Measurements from ENCODE around the gene NUP214.
A peak's percentile ranks its signal among the peaks of the same experiment; 100 is the strongest.

The NUP214 gene

DNA sequence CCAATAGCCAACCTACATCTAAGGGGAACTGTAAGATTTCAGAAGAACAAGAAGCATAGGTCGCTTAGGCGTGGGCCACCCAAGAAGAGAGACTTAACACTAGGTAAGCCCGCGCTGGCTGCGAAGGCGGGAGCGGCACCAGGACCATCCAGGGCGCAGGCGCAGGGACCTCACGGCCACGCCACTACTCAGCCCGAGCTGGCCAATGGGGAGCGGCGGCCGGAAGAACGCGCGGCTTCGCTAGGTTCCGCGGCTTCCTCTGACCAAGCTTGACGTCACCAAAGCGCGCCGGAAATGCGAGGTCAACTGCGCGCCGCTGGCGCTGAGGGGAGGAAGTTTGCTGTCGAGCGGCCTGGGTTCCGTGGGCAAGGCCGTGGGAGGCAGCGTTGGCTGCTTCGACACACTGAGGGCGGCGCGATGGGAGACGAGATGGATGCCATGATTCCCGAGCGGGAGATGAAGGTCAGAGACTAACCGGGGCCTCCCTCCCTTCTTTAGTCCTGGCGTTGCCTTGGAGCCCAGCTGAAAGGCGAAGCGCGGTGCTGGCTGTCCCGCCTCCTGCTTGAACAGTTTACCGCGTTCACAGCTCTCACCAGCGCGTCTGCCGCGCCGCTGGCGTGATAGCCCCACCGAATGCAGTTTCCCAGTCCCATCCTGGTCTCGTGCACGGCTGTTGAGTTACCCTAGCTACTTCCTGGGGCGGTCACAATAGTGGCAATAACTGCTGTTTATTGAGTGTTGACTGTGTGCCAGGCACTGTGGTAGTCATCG is at the start of gene NUP214:
Gene NUP214 (plus strand): TSS at position 299 of the 771 bp plus-strand sequence. CDS start 119 bp downstream, at position 418.
- peak; percentile 97 for DNase-seq (ENCODE audit: low spot score)

GRCh38 chr9:131076347-131077195 is 48.8 kb upstream of the NUP214 start:
- DNase-seq (ENCODE audit: low spot score): no peak

GRCh38 chr9:131078427-131079366 is 46.7 kb upstream of the NUP214 start:
- no peak for DNase-seq (ENCODE audit: low spot score)

DNA sequence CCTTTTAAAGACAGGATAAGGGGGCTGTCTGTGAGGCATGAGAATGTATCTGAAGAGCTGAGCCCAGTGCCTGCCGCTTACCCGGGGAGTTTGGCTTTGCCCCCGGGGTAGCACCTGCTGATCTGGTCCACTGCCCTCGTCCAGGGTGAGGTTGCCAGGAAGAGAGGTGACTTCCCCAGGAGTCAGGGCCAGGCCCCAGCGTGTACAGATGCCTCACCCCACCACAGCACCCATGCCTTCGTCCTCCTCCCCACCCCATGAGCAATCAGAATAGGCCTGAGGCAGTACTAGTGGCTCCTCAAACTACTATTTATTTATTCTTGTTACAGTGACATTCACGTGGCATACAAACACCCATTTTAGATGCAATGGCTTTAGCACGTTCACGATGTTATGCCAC is 44.8 kb upstream of the NUP214 start:
- peak; percentile 56 for DNase-seq (ENCODE audit: low spot score)

GRCh38 chr9:131081868-131082267 is 43.5 kb upstream of the NUP214 start:
- DNase-seq (ENCODE audit: low spot score): no peak

DNA sequence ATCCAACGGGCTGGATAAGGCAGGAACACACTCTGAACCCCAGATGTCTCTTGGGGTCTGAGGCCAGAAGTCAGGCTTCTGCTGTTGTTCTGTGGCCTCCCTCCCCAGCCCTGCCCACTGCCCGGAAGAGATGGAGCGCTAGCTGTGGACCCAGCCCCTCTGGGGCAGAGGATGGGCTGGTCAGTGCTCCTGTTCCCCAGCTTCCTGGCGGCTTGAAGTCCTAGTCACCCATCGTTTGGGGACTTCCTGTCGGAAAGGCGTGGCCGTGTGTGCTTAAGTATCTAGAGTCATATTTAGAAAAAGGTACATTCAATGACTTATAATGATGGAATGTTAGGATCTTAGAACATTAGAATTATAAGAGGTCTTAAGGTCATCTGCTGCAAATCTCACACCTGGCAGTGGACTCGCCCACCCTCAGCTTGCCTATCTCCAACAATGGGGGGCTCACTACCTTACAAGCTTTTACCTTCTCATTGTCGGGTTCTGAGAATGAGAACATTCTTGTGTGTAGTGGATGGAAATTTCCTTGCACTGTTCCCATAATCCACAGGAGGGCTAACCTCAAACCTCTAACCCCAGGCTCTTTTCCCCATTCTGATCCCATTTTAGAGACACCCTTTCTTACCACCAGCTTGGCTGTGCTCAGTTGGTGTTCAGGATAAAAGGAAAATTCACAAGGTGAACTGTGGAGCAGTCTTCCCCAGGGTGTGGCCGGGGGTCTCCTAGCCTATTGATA is 42.4 kb upstream of the NUP214 start:
- no peak for DNase-seq (ENCODE audit: low spot score)

DNA sequence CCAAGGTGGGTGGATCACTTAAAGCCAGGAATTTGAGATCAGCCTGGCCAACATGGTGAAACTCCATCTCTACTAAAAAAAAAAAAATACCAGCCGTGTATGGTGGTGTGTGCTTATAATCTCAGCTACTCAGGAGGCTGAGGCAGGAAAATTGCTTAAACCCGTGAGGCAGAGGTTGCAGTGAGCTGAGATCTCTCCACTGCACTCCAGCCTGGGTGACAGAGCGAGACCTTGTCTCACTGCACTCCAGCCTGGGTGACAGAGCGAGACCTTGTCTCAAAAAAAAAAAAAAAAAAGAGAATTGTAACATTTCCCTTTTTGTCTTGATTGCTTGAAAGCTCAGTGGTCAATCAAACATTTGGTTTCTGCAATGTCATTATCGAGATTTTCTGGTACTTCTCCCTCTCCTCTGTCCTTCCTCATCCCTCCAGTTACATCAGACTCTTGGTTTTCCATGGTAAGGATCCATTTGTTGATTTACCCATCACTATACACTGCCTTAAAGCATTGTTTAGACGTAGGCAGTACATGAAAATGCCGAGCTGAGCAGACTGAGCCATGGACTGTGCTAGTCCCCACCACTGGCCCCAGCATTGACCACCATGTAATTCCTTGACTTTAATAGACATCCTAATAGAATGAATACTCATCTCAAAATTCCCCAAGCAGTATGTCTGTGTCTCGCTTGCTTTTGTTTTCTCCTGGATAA is 40.6 kb upstream of the NUP214 start:
- DNase-seq (ENCODE audit: low spot score): no peak

- no peak for DNase-seq (ENCODE audit: low spot score)
Observed at GRCh38 chr9:131085370-131086122, 39.8 kb upstream of the NUP214 start.

GRCh38 chr9:131087354-131087893 is 38.0 kb upstream of the NUP214 start:
- DNase-seq (ENCODE audit: low spot score): no peak

GRCh38 chr9:131090025-131090787 is 35.2 kb upstream of the NUP214 start:
- DNase-seq (ENCODE audit: low spot score): no peak

- DNase-seq (ENCODE audit: low spot score): no peak
Observed at GRCh38 chr9:131091352-131091992, 33.9 kb upstream of the NUP214 start.

DNA sequence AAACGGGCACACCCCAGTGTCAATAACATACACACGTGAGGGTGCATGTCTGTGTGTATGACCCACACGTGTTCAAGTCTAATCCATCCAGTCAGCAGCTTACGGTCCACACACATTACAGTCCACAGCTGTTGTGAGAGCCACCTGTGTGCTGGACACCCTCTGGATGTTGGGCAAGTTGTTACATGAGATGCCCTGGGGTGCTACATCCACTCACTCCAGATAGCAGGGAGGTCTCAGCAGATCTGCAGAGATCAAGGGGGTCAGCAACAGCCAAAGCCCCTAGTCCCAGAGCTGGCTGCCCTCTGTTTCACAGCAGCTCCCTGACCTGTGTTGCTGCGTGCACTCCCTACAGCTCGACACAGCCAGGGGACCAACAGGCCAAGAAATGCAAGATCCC is 33.4 kb upstream of the NUP214 start:
- no peak for DNase-seq (ENCODE audit: low spot score)

DNA sequence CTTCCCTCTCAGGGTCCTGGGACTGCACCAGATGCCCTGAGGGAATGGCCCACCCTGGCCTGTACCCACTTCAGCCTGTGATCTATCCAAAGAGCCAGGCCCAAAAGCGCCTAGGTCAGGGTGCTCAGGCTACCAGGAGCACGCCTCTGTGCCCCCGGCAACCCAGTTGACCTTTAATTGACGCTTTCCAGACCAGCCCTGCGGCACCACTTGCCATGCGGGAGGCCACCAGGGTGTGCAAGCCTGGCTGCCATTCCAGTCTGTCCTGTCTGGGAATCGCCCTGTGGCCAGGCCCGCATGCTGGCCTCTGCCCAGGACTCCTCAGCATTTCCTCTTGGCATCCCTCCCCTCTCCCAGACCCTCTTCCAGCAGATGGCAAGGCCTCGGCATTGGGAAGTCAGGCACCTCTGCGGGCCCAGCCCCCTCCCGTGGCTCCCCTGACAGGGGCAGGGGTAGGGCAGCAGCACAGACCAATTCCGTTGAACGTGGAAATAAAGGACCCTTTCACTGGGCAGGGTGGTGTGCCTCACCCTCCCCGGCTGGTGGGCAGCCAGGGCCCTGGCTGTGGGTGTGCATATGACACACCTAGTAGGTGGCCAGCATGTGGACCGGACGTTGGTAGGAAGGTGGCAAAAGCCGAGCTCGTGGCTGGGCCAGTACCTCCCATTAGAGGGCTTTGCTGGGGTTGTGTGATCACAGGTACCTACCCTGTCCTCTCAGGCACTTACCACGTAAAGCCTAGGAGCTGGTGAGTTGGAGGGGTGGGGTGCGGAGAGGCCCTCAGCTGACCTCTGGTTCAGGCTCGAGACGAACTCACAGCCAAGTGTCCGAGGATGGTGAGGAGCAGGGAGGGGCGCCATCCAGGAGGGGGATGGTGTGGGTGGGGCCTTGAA is 32.6 kb upstream of the NUP214 start:
- no peak for DNase-seq (ENCODE audit: low spot score)

GRCh38 chr9:131094015-131094414 is 31.4 kb upstream of the NUP214 start:
- DNase-seq (ENCODE audit: low spot score): no peak

DNA sequence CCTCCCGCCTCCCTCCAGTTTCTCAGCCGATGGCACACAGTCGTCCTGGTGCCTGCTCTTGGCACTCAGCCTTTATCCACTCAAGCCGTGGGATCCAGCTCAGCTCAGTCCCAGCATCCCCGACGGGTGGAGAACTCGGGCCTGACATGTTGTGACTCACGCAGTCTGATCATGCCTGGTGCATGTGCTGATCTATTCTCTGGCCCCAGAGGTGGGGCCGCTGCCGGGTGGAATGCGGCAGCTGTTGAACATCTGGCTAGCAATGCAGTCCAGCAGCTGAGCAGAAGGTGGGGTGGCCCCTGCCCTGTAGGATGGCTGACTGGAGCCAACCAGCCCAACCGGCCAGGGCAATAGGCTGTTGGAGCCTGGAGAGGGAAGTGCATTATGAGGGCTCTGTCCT is 30.8 kb upstream of the NUP214 start:
- DNase-seq (ENCODE audit: low spot score): peak; percentile 39

DNA sequence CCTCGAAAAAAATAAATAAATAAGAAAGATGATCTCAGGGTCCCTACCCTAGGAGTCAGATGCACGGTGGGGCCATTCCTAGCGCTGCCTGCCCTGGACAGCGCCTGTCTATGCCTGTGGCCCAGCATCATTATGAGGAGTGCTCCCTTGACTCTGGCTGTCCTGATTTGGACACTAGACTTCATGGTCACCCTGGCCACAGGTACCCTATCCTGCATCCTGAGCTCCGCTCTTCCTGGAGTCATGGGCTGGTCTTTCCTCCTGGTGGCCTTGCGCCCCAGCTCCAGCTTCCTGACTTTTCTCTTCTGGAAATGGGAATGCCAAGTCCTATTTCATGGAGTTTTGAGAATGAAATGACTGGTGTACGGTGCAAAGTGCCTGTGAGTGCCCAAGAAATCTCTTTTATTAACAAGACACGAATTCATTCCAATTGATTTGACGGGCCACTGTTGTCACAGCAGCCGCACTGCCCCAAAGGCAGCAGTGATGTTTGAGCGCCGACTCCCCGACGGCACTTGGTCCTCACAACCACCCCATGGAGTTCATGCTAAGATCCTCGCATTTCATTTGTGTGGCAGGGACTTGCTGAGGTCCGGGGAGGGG is 29.6 kb upstream of the NUP214 start:
- no peak for DNase-seq (ENCODE audit: low spot score)

Measured in kidney tubule cell (primary cell).